Hindlimb muscle (tissue), 1 donor: ENCODE results near the gene CORO2A. TPM values are rescaled to one million over a fixed set of nuclear protein-coding genes. Genes with fewer than 3 reads are reported as not detected.
"Not testable (repeated sequence)": the region's sequence is repeated elsewhere in the genome, so short reads cannot be mapped to it uniquely, and the experiment has no call there.

Experiments
- DNase-seq: peaks from one replicate; pipeline ENCODE4 v3.0.0-alpha.2; 2013
- polyA plus RNA-seq: library from polyadenylated mRNA; unstranded; fragments of 120-200 nt; gene quantifications from one replicate; pipeline ENCODE4 v1.2.1, GENCODE V29; 2013; ENCODE audit not compliant: insufficient read length

The CORO2A gene
- polyA plus RNA-seq, 1 donor = 0.37 TPM

DNA sequence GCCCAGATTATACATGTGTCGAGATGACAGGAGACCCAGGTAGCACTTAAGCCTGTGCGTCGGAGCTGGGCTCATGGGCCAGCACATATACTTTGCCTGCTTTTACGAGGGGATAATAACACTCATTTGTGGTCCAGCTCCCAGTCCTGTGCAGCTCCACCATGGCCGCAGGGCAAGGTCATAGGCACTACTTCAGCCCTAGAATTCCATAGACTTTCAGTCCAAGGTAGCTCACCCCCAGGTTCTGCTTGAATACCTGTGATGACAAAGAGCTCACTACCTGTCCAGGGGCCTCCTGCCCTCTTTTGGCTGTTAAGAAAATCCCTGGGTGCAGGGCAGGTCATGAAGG is 1.7 kb downstream of the CORO2A start:
- no peak for DNase-seq

DNA sequence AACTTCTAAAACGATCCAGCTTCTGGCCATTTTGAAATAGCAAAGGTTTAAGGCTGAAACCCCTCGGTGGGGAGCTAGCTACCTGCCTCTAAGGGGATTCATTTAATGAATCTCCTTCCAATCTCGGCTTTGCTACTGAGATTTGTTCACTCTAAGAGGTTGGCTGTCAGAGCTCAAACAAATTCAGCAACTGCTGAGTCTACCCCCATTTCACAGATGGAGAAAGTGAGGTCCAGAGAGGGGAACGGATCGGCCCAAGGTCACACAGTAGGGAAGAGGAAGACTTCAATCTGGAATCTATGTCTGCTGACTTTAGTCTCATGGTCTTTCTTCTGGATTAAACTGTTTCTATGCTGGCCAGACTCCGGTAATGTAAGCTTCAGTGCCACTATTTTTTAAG is 3.0 kb downstream of the CORO2A start:
- no peak for DNase-seq

DNA sequence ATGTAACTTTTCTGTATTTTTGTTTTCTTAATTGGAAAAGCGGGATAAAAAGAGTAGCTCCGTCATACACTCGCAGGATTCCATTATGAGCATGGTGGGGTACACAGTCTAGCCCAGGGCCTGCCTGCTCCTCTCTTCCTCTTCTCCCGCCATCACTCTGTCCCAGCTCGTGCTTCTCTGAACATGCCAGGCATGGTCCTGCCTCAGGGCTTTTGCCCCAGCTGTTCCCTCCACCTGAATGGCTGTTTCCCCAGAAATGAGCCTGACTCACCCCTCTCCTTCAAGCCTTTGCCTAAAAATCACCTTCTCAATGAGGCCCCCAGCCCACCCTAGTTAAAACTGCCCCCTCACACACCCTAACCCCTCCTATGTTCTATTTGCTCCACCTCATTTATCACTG is 4.5 kb downstream of the CORO2A start:
- no peak for DNase-seq

DNA sequence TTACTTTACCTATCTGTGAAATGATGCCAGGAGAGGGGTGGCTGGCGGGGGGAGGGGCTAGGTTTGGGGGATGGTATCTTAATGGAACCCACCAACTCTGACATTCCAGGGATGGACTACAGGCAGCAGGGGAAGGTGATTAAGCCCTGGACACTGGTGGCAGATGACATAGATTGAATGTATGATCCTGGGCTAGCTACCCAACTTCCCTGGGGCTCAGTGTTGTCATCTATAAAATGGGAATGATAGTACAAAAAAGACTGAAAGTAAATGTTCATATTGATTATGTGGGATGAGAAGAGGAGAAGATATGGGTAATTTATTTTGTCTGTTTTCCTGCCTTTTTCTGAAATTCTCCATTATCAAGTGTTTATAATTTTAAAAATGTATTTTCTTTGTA is 6.2 kb downstream of the CORO2A start:
- DNase-seq = no peak

DNA sequence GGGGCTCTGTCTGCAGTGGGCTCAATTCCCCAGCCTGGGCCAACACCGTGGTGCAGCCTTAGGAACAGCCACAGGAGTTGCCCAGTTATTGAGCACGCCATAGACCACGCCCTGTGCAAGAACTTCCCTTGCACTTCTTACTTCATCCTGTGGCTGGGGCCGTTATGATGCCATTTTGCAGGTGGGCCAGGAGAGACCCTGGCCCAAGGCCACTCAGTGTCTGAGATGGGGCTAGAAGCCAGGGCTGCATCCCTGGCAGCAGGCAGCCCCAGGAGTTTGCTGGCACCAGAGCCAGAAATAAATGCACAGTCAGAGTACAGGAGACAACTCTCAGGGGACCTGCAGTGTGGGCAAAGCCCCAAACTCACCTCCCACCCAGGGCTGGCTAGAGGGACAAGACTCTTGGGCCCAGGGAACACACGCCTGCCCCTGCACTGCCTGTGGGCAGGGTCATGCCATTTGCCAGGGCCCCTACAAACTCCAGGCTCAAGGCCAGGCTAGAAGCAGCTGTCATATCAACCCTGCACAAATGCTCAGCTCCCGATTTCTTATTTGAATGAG is 6.7 kb downstream of the CORO2A start:
- no peak for DNase-seq

DNA sequence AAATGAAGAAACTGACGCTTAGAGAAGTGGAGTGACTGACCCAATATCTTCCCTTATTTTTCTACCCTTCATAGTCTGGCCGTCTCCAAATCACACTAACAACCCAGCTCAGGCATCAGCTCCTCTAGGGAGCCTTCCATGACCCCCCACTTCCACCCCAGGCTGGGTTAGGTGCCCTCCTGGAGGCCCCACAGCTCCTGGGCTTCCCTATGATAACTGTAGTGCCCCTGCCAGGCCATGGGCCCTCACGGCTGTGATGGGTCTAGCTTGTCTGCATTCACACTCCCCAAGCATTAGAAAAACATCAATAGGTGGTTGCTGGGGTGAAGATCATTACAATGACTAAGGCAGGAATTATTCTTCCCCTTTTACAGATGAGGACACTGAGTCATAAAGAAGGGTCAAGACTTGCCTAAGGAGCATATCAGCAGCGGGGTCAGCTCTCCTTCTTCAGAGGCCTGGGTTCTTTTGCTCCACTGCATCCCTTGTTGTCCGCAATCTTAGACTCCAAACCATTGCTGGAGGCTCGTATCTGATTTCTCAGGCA is 7.3 kb downstream of the CORO2A start:
- no peak for DNase-seq

DNA sequence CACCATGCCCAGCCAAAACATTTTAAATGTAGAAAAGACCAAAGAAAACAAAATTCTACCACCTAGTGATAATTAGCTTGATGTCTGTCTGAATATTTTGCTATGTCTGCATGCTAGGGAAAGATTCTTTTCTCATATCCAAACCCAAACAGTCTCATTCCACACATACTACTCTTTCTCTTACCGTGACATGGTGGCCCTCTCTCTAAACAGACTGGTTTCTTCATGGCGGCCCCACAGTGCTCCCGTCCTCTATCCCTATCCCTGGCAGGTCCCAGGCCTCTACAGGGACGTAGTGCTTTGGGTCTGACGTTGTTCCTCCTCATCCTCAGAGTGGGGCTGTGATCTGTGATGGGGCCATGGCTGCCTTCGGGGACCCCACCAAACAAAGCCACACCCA is 8.1 kb downstream of the CORO2A start:
- DNase-seq = no peak

DNA sequence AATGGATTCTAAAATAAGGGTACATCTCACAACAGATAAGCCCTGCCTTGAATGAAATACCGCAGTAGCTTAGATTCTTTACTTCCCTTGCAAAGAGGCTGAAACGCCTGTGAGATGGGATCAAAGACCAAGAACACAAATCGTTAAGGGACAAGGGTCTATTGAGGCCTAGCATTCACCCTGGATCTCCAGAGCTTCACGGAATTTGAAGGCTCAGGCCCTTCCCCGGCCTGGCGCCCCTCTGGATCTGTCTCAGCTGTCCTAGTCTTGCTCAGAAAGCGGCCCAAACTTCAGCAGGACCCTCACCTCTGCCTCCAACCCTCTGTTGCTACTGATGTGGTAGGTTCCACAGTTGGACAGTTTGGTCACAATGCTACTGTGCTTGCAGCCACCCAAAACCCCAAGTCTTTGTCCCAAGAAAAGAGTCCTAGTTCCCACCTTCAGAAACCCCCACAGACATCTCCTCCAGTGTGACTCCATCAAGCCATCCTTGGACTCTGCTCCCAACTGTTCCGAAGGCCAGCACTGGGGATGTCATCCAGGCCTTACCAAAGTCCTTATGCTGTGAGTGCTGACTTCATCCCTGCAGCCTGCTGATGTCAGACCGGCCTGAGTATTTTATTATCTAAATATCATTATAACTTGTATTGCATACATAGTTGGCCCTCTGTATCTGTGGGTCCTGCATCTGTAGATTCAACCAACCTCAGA is 9.4 kb downstream of the CORO2A start:
- DNase-seq = no peak

DNA sequence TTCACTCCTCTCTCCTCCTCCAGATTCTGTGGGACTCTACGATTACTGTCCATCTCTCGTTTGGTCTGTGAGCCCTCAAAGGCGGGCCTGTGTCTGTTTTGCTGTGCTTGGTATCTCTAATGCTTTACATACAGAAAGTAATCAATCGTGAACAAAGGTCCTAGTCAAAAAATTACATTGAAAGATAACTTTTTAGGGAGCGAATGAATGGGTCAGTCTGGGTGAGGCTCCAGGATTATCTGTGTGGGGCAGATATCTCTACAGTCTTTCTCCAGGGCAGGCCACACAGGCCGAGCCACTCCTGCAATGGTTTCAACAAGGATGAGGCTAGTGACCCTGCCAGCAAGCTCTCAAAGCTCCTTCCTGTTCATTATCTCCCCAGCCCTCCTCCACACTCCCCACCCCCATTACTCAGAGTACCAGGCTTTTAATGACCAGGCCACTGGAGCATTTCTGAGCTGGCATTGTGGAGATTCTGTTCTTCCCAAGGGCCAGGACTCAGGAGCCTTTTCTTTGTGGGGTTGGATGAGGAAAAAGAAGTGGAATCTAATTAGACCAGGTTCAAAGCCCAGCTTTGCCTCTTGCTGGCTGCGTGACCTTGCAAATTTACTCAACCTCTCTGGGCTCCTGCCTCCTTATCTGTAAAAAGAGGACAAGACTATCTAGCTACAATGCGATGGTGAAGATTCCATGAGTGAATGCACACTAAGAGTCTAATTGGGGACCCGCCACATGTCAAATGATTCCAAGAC is 10.2 kb downstream of the CORO2A start:
- DNase-seq = no peak

DNA sequence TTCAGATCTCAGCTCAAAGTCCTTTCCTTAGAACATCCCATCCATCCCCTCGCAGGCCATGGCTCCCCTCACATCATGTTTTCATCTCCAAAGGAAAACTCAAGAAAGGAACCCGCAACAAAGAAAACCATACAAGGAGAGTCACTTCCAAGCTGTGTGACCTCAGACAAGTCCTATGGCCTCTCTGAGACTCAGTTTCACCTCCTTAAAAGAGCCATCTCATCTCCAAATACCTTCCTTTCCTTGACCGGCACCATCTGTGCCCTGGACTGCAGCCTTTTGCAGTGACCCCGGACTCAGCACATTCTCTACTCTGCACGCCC is 10.7 kb downstream of the CORO2A start:
- no peak for DNase-seq

DNA sequence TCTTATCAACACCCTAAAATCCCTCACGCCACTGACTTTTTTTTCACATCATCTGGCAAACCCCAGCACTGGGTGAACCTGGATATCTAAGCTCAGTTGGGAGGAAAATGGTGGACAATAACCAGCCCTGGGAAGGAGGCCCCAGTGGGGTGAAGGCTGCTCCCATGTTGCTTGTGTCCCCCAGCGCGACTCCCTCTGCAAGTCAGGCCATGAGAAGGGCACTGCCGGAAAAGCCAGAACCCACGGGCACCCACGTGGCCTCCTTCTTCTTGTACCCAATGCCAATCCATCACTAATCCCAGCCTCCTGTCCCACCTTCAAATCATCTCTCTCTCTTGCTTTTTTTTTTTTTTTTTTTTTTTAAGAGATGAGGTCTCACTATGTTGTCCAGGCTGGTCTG is 11.4 kb downstream of the CORO2A start:
- no peak for DNase-seq

DNA sequence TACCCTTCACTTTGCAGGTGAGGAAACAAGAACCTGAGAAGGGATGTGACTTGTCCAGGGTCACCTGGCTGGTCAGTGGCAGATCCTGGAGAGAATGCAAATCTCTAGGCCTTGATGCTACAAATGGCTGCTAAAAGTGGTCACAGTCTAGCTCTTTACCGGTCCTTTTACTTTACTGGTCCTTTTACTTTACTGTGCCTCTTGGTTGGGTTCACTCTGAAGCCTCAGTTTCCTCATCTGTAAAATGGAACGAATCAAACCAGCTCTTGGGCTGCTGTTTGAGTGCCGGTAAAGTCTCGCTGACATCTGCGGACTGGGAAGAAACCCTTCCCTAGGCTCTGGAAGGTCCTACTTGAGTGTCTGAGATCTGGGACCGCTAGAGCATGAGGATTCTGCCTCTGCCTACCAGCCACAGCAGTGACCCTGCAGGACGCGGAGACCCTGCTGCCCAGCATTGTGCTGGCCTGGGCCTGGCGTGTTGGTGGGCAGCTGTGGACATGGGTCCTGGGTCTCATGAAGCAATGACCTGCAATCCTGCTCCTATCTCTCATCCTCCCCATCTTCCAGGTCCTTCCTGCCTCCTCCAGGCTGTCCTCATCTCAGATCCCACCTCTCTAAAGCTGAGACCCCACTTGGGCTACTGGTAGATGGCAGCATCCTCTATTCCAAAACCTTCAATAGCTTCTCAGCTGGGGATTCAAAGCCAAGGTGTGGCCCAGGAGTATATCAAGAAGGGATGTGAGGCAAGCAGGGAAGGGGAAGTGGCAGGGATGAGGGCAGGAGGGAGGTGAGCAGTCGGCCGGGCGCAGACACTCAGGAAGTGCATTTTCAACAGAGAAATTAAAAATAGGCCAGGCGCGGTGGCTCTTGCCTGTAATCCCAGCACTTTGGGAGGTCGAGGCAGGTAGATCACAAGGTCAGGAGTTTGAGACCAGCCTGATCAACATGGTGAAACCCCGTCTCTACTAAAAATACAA is 13.3 kb downstream of the CORO2A start:
- DNase-seq = no peak

DNA sequence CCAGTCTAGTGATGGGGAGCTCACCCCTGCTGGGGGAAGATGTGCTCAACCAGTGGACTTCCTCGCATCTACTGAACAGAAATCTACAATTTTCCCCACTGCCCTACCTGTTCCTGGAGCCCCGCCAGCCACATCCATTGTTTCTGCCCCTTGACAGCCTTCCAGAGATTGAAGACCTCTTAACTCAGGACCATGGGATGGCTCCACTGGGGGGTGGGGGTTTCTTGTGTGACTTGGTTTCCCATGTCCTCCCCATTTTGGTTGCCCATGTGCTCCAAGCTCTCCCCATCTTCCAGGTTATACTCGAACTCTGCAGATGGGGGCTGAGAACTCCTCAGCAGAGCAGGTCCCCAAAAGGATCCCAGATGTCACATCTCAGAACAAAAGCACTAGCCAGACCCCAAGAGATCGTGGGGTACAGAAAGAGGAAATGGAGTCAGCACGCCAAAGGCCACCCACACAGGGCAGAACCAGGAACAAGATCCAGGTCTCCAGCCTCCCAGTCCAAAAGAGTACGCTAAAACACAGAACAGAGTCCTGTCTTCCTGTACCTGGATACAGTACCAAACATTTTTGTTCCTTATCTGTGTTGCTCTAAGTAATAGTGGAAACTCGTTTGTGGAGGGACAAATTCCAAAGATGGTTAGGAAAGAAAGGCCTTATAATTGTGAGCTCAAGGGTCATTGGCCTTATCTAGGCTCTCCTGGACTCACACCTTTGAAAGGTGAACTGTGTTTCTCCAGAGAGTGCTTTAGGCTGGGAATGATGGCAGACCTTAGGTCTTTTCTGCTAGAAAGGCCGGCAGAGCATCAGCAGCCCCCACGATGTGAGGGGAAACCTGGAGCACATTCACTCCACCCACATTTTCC is 15.8 kb downstream of the CORO2A start:
- no peak for DNase-seq

DNA sequence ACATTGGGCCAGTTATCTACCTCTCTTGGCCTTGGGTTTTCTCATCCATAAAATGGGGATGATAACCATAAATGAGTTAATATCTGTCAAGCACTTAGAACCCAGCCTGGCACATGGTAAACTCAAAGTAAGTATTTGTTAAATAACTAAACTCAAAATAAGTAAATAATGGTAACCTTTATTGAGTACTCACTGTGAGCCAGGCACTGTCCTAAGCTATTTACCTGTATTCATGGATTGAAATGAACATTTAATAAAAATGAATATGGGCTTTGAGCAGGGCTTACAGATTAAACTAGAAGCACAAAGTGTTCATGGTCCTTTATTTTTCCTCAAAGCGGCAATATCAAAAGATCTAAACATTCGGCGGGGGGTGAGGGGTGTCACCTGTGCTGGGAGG is 16.7 kb downstream of the CORO2A start:
- no peak for DNase-seq

DNA sequence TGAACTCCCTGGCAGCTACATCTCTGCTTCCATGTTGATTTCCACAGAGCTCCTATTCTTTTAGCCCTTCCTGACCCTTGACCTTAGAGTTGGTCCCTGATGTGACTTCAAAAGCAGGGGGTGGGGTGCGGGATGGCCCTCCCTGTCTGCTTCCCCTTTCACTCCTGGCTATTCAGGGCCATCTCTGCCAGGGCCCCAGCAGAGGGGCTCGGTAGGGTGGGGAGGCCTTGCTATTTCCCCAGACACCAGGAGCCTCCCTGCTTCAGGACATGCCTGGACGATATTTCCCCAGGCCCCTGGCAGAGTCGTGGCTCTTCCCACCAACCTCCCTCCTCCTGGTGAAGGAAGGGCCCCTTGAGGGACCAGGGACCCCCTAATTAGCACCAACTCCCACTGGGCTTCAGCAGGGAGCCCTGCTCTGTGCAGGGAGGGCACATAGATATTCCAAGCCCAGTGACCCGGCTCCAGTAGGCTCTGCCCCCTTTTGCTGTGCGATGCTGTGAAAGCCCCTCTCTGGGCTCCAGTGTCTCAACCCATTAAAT is 17.3 kb downstream of the CORO2A start:
- no peak for DNase-seq

DNA sequence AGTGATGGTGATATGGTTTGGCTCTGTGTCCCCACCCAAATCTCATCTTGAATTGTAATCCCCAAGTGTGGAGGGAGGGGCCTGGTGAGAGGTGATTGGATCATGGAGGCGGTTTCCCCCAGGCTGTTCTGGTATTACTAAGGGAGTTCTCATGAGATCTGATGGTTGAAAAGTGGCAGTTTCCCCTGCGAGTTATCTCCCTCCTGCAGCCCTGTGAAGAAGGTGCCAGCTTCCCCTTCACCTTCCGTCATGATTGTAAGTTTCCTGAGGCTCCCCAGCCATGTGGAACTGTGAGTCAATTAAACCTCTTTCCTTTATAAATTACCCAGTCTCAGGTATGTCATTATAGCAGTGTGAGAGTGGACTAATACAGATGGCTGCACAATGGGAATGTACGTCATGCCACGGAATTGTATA is 17.9 kb downstream of the CORO2A start:
- not testable (repeated sequence) for DNase-seq

DNA sequence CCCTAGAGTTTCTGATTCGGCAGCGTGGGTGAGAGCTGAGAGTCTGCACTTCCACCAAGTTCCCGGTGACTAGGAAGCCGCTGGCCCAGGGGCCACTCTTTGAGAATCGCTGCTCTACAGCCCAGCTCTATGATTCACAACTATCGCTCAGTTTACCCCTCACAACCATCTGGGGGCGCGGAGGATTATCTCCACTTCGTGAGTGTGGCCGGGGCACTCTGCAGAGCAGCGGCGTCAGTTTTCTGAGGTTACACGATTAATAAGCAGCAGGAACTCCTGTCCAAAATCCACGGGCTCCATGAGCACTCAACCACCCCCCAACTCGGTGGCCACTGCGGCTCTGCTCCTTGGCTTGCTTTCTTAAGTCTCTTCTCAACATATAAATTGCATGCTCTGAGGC is 19.3 kb downstream of the CORO2A start:
- no peak for DNase-seq

DNA sequence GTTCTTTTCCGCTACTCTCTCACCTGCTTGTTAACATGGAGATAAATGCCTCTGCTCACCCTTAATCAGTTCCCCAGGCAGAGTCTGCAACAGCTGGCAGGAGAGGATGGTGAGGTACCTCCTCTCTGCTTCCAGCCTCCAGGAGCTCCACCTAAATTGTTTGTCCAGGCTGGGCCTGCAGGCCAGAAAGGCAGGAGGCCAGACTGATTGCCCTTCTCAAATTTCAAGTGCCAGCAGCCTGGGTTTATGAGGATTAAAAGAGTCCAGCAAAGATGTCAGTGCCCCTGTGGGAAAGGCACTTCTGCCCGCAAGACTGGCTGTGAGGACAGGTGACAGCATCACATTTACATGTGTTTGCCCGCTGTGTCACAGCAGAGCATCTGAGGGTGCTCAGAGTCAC is 19.8 kb downstream of the CORO2A start:
- no peak for DNase-seq

DNA sequence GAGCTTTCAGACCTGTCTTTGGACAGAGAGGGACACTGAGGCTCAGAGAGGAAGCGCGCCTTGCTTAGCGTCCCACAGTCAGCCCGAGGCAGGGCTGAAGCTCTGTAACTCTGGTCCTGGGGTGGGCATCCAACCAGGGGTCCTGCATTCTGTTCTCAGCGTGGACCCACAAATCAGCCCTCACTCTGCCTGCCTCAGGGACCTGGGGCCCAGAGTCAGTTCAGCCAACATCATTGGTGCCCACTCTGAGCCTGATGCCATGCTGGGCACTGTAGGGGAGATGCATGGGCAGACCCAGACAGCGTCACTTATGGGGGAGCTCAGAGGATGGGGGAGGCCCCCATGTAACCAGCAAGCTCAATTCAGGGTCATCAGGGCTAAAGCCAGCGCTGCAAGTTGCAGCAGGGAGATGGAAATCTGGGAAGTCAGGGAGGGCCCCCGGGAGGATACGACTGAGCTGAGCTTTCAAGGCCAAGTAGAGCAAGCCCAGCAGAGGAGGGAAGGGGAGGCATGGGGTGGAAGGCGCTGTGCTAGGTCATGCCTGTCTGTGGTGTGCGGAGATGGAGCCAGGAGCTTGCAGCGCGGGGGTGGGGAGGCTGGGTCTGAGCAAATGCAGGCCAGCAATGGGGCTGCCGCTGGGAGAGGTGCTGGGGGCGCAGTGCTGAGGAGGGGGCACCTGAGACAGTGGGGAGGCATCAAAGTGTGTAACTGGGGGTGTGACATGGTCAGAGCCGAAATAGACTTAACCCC is 21.1 kb downstream of the CORO2A start:
- no peak for DNase-seq

DNA sequence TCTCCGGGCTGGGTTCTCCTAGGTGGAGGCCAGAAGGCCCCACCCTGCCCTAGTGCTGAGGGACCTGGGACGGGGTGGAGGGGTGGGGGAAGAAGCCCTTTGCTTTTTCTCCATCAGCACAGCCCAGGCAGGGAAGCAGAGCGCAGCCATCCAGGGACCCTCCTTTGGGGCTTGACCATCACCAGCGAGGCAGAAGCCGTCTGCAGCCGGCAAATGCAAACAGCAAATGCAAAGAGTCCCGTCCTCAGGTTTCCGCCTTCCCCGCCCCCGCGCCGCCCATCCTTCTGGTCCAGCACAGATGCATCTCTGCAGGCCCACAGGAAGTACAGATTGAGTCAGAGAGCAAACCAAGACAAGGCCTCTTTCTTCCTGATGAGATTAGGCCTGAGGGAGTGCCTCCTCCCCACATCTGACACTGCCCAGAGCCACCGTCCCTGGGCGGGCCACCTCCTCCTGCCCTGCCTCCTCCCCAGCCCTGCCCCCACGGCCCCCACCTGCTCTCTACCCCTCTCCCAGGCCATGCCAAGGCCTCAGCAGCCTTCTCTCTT is 23.4 kb downstream of the CORO2A start:
- peak; percentile 26 for DNase-seq
